NCI-H82 treated with DMSO at 0.1 percent for 48 hours (cell line): Measurements from ENCODE around the gene TAOK2.

Experiments used
- DNase-seq: peaks from one replicate; lab custom pipeline; 2025; ENCODE audit not compliant: unreplicated experiment; lab: John Stamatoyannopoulos, UW

Gene TAOK2

GRCh38 chr16:29963021-29963743 is 10.5 kb upstream of the TAOK2 start:
- no peak for DNase-seq

- DNase-seq, result no peak
These were observed 5.5 kb upstream of the TAOK2 start for GRCh38 chr16:29968205-29968604.

- DNase-seq, result no peak
These were observed 2.4 kb upstream of the TAOK2 start for GRCh38 chr16:29971304-29971703.

- DNase-seq, result no peak
These were observed 1.2 kb upstream of the TAOK2 start for GRCh38 chr16:29972500-29972899.

- no peak for DNase-seq
These were observed 680 bp upstream of the TAOK2 start for GRCh38 chr16:29972992-29973383.

GRCh38 chr16:29974291-29975133 is 844 bp downstream of the TAOK2 start:
- no peak for DNase-seq

GRCh38 chr16:29975134-29975538 is 1.5 kb downstream of the TAOK2 start:
- no peak for DNase-seq

- no peak for DNase-seq
These were observed 2.3 kb downstream of the TAOK2 start for GRCh38 chr16:29975811-29976511.

- no peak for DNase-seq
These were observed 3.6 kb downstream of the TAOK2 start for GRCh38 chr16:29977063-29977825.

- DNase-seq, result no peak
These were observed 4.4 kb downstream of the TAOK2 start for GRCh38 chr16:29978081-29978480.

GRCh38 chr16:29978564-29979270 is 5.0 kb downstream of the TAOK2 start:
- no peak for DNase-seq

GRCh38 chr16:29982560-29983419 is 9.1 kb downstream of the TAOK2 start:
- DNase-seq, result no peak

- no peak for DNase-seq
These were observed 9.9 kb downstream of the TAOK2 start for GRCh38 chr16:29983420-29984136.

- no peak for DNase-seq
These were observed 10.6 kb downstream of the TAOK2 start for GRCh38 chr16:29984137-29984763.

GRCh38 chr16:29984764-29985147 is 11.1 kb downstream of the TAOK2 start:
- no peak for DNase-seq

GRCh38 chr16:29985271-29985811 is 11.7 kb downstream of the TAOK2 start:
- no peak for DNase-seq

- DNase-seq, result no peak
These were observed 12.6 kb downstream of the TAOK2 start for GRCh38 chr16:29986231-29986630.

GRCh38 chr16:29986931-29987330 is 13.3 kb downstream of the TAOK2 start:
- no peak for DNase-seq
